ENCODE measurements around the gene LRPPRC. TPM values are rescaled to one million over a fixed set of nuclear protein-coding genes. Genes with fewer than 3 reads are reported as not detected.

The LRPPRC gene
- total and polyA plus RNA-seq, 2 donors (not counting 3 experiments of a cell fraction or from before 2014, with no cell fraction given) = 22.6 to 94.0 TPM

DNA sequence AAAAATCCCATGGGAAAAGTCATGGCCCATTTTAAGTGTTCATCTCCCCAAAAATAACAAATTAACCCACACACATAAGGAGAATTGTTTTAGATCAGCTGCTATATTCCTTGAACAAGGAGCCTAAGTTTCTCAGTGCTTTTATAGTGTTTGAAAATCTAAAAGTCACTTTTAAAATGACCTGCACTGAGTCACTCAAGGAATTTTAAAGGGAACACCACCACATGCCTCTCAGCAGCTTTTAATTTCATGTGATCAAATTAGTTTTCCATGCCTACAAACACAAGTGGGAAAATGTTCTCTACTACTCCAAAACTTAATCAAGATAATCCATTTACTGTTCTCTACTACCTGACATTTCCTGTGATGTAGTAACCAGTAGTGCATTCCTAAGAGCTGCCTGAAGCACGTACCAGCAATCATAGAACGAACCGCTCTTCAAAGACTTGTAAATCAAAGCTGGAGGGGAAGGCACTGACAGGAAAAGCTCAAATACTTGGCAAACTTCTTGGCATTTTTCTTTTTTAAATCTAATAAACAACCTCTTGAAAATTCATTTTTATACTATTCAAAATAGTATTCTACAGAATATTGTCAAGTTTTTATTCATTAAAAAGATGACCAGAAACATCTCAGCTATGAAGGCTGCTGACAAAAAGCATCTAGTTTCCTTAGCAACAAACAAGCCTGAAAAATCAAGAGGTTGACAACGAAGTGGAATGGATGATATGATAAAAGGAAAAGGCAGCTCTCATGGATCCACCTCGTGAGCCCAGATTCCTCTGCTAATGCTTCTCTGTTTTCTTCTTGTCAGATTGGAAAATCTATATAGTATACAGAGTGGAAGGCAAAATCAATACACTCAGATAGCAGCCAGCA, 37.2 kb downstream of the LRPPRC start:
- Histone ChIP-seq H3K9me3 (replicated peaks; ENCODE audit: control insufficient read depth, insufficient read depth, low read length) (no peaks in the 10 kb centered on the region), H3K4me1 (ENCODE audit: control insufficient read depth, extremely low read depth, insufficient read depth, low read length) (no peaks in the 10 kb centered on the region), H3K9ac (replicated peaks; ENCODE audit: extremely low read depth, insufficient read depth, low read length) (no peak overlapping the region), H3K4me2 (ENCODE audit: insufficient read depth, low read length) (no peak overlapping the region), H3K79me2 (ENCODE audit: control insufficient read depth, insufficient read depth, low read length) (no peaks in the 10 kb centered on the region), H4K20me1 (replicated peaks; ENCODE audit: control insufficient read depth, extremely low read depth, insufficient read depth, low read length) (peaks cover 2% of the 10 kb centered on the region), H3K27ac (ENCODE audit: insufficient read depth, low read depth, low read length) (no peak overlapping the region), H2AFZ (ENCODE audit: low read depth, low read length) (no peak overlapping the region), H3K36me3 (ENCODE audit: control insufficient read depth in 2 of 2, extremely low read depth in 1 of 2, insufficient read depth in 2 of 2, low read length in 2 of 2) (peaks cover 9 to 43% of the 10 kb centered on the region in 2 experiments), H3K4me3 (replicated peaks in 1 of 3; ENCODE audit: insufficient read depth in 1 of 3, low read depth in 1 of 3, low read length in 3 of 3) (no peak overlapping the region), H3K27me3 (ENCODE audit: control insufficient read depth in 2 of 2, insufficient read depth in 2 of 2, low read length in 2 of 2) (no peaks in the 10 kb centered on the region), H3K9me1 (replicated peaks; ENCODE audit: control insufficient read depth, extremely low read depth, insufficient read depth, low read length) (no peaks in the 10 kb centered on the region)
- intact Hi-C loops (cut with micrococcal nuclease) = no loop called here
- no peak for FAIRE-seq
- CTCF ChIA-PET = no interaction called here
- POLR2A ChIA-PET = no interaction called here
- BruUV-seq (replicated peaks) = no TSS peak
- no peak for DNase-seq (ENCODE audit: low read depth, low spot score)
- TF ChIP-seq POLR2A (IDR thresholded peaks at IDR 0.05; ENCODE audit: low read depth, low read length) (no peak), FOS (IDR thresholded peaks at IDR 0.05; ENCODE audit: borderline replicate concordance, insufficient read depth, low read length) (no peak), POLR2AphosphoS5 (IDR thresholded peaks at IDR 0.05; ENCODE audit: insufficient read depth, low read depth, low read length) (no peak), MYC (IDR thresholded peaks at IDR 0.05; ENCODE audit: low read depth, low read length) (no peak), GATA2 (IDR thresholded peaks at IDR 0.05; ENCODE audit: insufficient read depth, insufficient read length, low read depth, low read length) (no peak), JUN (IDR thresholded peaks at IDR 0.05; ENCODE audit: borderline replicate concordance, insufficient read depth, insufficient read length, low read depth) (no peak), MAX (IDR thresholded peaks at IDR 0.05; ENCODE audit: insufficient read depth, insufficient read length) (no peak), EZH2 (IDR thresholded peaks at IDR 0.05; ENCODE audit: borderline replicate concordance, low read depth, low read length, severe bottlenecking) (no peak)
- TF ChIP-seq, protein P1, sequence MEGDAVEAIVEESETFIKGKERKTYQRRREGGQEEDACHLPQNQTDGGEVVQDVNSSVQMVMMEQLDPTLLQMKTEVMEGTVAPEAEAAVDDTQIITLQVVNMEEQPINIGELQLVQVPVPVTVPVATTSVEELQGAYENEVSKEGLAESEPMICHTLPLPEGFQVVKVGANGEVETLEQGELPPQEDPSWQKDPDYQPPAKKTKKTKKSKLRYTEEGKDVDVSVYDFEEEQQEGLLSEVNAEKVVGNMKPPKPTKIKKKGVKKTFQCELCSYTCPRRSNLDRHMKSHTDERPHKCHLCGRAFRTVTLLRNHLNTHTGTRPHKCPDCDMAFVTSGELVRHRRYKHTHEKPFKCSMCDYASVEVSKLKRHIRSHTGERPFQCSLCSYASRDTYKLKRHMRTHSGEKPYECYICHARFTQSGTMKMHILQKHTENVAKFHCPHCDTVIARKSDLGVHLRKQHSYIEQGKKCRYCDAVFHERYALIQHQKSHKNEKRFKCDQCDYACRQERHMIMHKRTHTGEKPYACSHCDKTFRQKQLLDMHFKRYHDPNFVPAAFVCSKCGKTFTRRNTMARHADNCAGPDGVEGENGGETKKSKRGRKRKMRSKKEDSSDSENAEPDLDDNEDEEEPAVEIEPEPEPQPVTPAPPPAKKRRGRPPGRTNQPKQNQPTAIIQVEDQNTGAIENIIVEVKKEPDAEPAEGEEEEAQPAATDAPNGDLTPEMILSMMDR (IDR thresholded peaks at IDR 0.05; ENCODE audit: extremely low read depth in 1 of 2, insufficient read depth in 1 of 2, low read depth in 1 of 2, low read length in 2 of 2) = no peak
- dilution Hi-C loops (cut with MboI; ENCODE audit: extremely low pct_ligation_motif_present, low sequenced_read_pairs) = no loop called here
